Panc1 (cell line): ENCODE data around the gene STK39. TPM values are rescaled to one million over a fixed set of nuclear protein-coding genes. Genes with fewer than 3 reads are reported as not detected.

Source experiments
- ATAC-seq: fragments of 200-7000 bp; cut with Tn5 transposase; 2 replicates; pipeline ENCODE4 v1.9.1; 2020; ENCODE audit warnings: mild to moderate bottlenecking, moderate library complexity
- BruUV-seq: library from RNA; stranded (reverse); fragments of 400-500 nt; replicated peaks from 2 replicates; lab custom pipeline; 2021; lab: Mats Ljungman, UMichigan
- CTCF ChIA-PET: fragments of 300-600 bp; sonication (Branson Sonifier 250); formaldehyde crosslinking; loops from one replicate; lab custom pipeline; 2022; ENCODE audit warnings: antibody characterized with exemption; lab: Charles Lee
- POLR2A ChIA-PET: fragments of 300-600 bp; sonication (Branson Sonifier 250); formaldehyde crosslinking; loops from one replicate; lab custom pipeline; 2022; ENCODE audit warnings: antibody characterized with exemption; lab: Charles Lee
- DNase-seq: peaks from one replicate; pipeline ENCODE4 v3.0.0-alpha.2; 2010; ENCODE audit warnings: low read depth, low spot score
- H3K27ac ChIP-seq: 2 replicates; pipeline ENCODE4 v1.5.1; 2011; ENCODE audit warnings: mild to moderate bottlenecking, low read length, inconsistent platforms
- H3K27me3 ChIP-seq: fragments of 200-500 bp; sonication (Bioruptor generic); 2 replicates; pipeline ENCODE4 v1.6.0; 2014; ENCODE audit warnings: low read length, inconsistent platforms; ENCODE audit not compliant: control insufficient read depth, insufficient read depth
- H3K36me3 ChIP-seq: fragments of 200-500 bp; sonication (Bioruptor generic); 2 replicates; pipeline ENCODE4 v1.5.1; 2014; ENCODE audit warnings: inconsistent platforms, mild to moderate bottlenecking, low read length, moderate library complexity; ENCODE audit not compliant: control insufficient read depth, insufficient read depth
- H3K4me1 ChIP-seq: 2 replicates; pipeline ENCODE4 v1.5.1; 2011; ENCODE audit warnings: inconsistent platforms, mild to moderate bottlenecking, low read length, moderate library complexity; ENCODE audit not compliant: control insufficient read depth, insufficient read depth
- H3K4me3 ChIP-seq, 2 experiments: 2 replicates each; pipeline ENCODE4 v1.5.1; 2011 to 2012; ENCODE audit warnings: low read depth in 2 of 2, low read length in 2 of 2, mild to moderate bottlenecking in 2 of 2, inconsistent platforms in 1 of 2, moderate library complexity in 1 of 2
- H3K9me3 ChIP-seq: fragments of 200-500 bp; sonication (Bioruptor generic); 2 replicates; pipeline ENCODE4 v1.5.1; 2014; ENCODE audit warnings: low read depth, mild to moderate bottlenecking, inconsistent platforms, low read length, moderate library complexity; ENCODE audit not compliant: control insufficient read depth, insufficient read depth
- CTCF ChIP-seq: fragments of 450-650 bp; IDR thresholded peaks from 2 replicates; pipeline ENCODE4 v1.5.1; 2017; ENCODE audit warnings: mild to moderate bottlenecking
- POLR2AphosphoS5 ChIP-seq: IDR thresholded peaks from 2 replicates; pipeline ENCODE4 v1.6.1; 2012; ENCODE audit warnings: mild to moderate bottlenecking, low read depth, low read length, moderate library complexity
- REST ChIP-seq, 2 experiments: IDR thresholded peaks; 2 replicates each; pipeline ENCODE4 v1.6.1; 2011 to 2012; ENCODE audit warnings: low read depth in 2 of 2, control low read depth in 1 of 2, low read length in 1 of 2, mild to moderate bottlenecking in 1 of 2, moderate library complexity in 1 of 2; ENCODE audit not compliant: insufficient read depth in 1 of 2
- SIN3A ChIP-seq: IDR thresholded peaks from 2 replicates; pipeline ENCODE4 v1.6.1; 2012; ENCODE audit warnings: low read depth, mild to moderate bottlenecking, low read length, moderate library complexity, borderline replicate concordance; ENCODE audit not compliant: insufficient read depth
- TCF7L2 ChIP-seq: IDR thresholded peaks from 2 replicates; pipeline ENCODE4 v1.6.1; 2011; ENCODE audit warnings: mild to moderate bottlenecking, low read depth, low read length, inconsistent platforms
- in situ Hi-C: cut with HindIII; loops from 2 replicates; pipeline ENCODE4 v1.10.0; 2016; ENCODE audit warnings: low sequenced_read_pairs, low pct_unique_long_range_greater_than_20kb
- intact Hi-C: fragments of 100-400 bp; cut with micrococcal nuclease; formaldehyde crosslinking; loops from one replicate; pipeline ENCODE4 v1.10.0; 2022; ENCODE audit not compliant: unreplicated experiment
- total RNA-seq: library from RNA; stranded (reverse); gene quantifications from one replicate; pipeline ENCODE4 v1.2.1, GENCODE V29; 2021; ENCODE audit not compliant: unreplicated experiment

Gene STK39
- total RNA-seq, 1 experiment from 2014 or later: 14.0 TPM

- no peaks in the 10 kb centered on the region for H3K27me3 ChIP-seq
- ChIA-PET POLR2A (no interaction called here), CTCF (no interaction called here)
- no TSS peak for BruUV-seq
- no peak overlapping the region for H3K27ac ChIP-seq
- H3K36me3 ChIP-seq: no peaks in the 10 kb centered on the region
- intact Hi-C loops (no loop called here), in situ Hi-C loops (no loop called here)
- H3K9me3 ChIP-seq: peaks cover 3% of the 10 kb centered on the region; the same call in 1 of the 2 replicates
- DNase-seq (no peak), ATAC-seq (no peak)
- no peaks in the 10 kb centered on the region for H3K4me1 ChIP-seq
- TF ChIP-seq CTCF: no peak
- TF ChIP-seq POLR2AphosphoS5: no peak
- TF ChIP-seq SIN3A: no peak
- no peak for TF ChIP-seq REST (IDR thresholded peaks at IDR 0.05; ENCODE audit: insufficient read depth in 1 of 2, low read depth in 2 of 2, low read length in 1 of 2)
- no peak for TF ChIP-seq TCF7L2
- H3K4me3 ChIP-seq: no peak overlapping the region
Observed at GRCh38 chr2:167972746-167973145, 274.6 kb downstream of the STK39 start.

GRCh38 chr2:167972020-167972419 lies 275.4 kb downstream of the STK39 start:
- ChIA-PET CTCF (no interaction called here), POLR2A (no interaction called here)
- Histone ChIP-seq H3K27me3 (no peaks in the 10 kb centered on the region), H3K36me3 (no peaks in the 10 kb centered on the region), H3K4me1 (no peaks in the 10 kb centered on the region), H3K9me3 (peaks cover 3% of the 10 kb centered on the region; the same call in 1 of the 2 replicates), H3K27ac (no peak overlapping the region), H3K4me3 (no peak overlapping the region)
- ATAC-seq (no peak), DNase-seq (no peak)
- intact Hi-C loops (no loop called here), in situ Hi-C loops (no loop called here)
- no TSS peak for BruUV-seq
- TF ChIP-seq REST (IDR thresholded peaks at IDR 0.05; ENCODE audit: insufficient read depth in 1 of 2, low read depth in 2 of 2, low read length in 1 of 2) (no peak), TCF7L2 (no peak), SIN3A (no peak), CTCF (no peak), POLR2AphosphoS5 (no peak)
